NCI-H345 treated with DMSO at 0.1 percent for 48 hours (cell line): ENCODE measurements around the gene ANKRD63.

Experiments used
- DNase-seq: peaks from one replicate; lab custom pipeline; 2025; ENCODE audit not compliant: unreplicated experiment; lab: John Stamatoyannopoulos, UW

The ANKRD63 gene

GRCh38 chr15:40243126-40243810, 39.6 kb downstream of the ANKRD63 start:
- no peak for DNase-seq

- DNase-seq, result no peak
Measured at GRCh38 chr15:40242601-40243000, 40.3 kb downstream of the ANKRD63 start.

- DNase-seq, result no peak
Measured at GRCh38 chr15:40242213-40242599, 40.7 kb downstream of the ANKRD63 start.

- no peak for DNase-seq
Measured at GRCh38 chr15:40241269-40242212, 41.3 kb downstream of the ANKRD63 start.

GRCh38 chr15:40240619-40241221, 42.1 kb downstream of the ANKRD63 start:
- DNase-seq, result no peak

- DNase-seq, result no peak
Measured at GRCh38 chr15:40239693-40240618, 42.9 kb downstream of the ANKRD63 start.

- DNase-seq, result no peak
Measured at GRCh38 chr15:40239404-40239692, 43.5 kb downstream of the ANKRD63 start.

- no peak for DNase-seq
Measured at GRCh38 chr15:40238532-40239403, 44.1 kb downstream of the ANKRD63 start, which contains the start of gene PAK6. Gene PAK6, plus strand, starts transcription at chr15:40239063. Its CDS starts 25,723 bp downstream, at chr15:40264786.

GRCh38 chr15:40235201-40235885, 47.5 kb downstream of the ANKRD63 start:
- DNase-seq, result no peak

GRCh38 chr15:40234783-40235182, 48.1 kb downstream of the ANKRD63 start:
- DNase-seq, result no peak

GRCh38 chr15:40233727-40234577, 48.9 kb downstream of the ANKRD63 start:
- DNase-seq, result no peak

GRCh38 chr15:40232625-40233070, 50.2 kb downstream of the ANKRD63 start:
- DNase-seq, result no peak
